CD4-positive, alpha-beta T cell treated with Interleukin-15 for 1 hour (primary cell): ENCODE measurements around the gene TENM4.

ENCODE experiments used
- DNase-seq: peaks from one replicate; pipeline ENCODE4 v3.0.0-alpha.2; 2020

Gene TENM4

DNA sequence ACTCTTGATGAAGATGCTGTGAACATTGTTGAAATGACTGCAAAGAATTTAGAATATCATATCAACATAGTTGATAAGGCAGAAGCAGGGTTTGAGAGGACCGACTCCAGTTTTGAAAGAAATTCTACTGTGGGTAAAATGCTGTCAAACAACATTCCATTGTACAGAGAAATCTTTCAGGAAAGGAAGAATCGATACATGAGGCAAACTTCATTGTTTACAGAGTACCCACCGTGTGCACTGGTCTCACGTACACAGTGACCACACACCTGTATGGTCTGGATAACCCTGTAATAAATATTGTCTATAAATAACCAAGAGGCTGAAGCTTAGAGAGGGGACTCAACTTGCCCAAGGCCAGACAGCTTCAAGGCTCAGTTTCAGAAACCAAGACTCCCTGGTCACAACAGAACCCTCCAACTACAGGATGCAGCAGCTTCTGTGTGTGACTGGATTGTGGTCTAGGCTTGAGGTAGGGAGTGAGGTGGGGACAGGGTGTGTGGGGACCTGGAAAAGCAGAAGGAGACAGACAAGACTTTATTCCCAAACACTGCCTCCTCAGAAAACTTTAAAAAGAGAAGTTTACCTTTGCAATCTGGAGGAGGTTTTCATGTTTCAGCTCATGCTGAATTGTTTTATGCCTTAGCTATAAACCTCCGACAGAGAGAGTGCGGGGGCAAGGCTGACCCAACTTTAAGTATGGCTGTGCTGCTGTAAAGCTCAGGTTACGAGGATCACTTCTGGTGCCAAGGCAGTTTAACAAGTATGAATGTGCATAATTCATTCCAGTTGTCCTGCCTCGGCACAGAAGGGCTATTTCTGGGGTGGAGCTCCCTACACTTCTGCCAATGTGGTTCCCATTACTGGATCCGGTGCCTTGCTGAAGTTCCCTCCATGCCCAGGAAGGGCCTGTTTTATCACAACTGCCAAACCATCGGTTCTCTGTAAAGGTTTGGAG lies 493.6 kb downstream of the TENM4 start:
- DNase-seq = no peak

DNA sequence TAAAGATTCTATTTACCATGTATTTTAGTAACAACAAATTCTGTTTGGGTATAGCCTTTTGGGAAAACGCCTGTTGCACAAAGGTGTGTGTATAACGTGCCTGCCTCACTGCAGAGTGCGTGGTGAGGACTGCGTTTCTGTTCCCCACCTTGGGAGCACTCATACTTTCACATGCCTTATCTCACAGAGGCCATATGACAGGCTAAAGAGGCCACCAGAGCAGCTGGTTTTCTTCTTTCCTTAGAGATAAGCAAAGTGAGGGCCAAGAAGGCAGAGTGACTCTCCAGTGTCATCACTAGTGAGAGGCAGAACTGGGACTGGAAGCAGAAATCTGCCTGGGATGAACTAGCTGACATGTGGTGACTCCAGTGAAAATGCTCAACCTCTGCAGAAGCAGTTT lies 497.0 kb downstream of the TENM4 start:
- no peak for DNase-seq

DNA sequence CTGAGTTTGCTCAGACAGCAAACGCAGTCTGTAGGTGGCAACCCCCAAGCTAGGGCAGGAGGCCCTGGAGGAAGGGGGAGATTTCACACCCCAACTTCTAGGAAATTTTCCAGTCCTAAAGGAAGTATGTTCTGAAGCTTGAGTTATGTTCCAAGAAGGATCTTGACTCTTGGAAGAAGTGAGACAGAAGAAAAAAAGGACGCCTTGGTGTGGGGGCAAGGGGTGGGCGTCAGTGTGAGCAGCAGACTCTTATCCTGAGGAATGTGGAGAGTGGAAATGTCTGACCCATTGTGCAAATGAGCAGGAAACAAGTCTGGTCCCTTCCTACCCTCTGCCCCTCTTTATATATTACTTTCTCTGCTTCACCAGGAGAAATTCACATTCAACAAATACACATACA lies 497.7 kb downstream of the TENM4 start:
- no peak for DNase-seq

DNA sequence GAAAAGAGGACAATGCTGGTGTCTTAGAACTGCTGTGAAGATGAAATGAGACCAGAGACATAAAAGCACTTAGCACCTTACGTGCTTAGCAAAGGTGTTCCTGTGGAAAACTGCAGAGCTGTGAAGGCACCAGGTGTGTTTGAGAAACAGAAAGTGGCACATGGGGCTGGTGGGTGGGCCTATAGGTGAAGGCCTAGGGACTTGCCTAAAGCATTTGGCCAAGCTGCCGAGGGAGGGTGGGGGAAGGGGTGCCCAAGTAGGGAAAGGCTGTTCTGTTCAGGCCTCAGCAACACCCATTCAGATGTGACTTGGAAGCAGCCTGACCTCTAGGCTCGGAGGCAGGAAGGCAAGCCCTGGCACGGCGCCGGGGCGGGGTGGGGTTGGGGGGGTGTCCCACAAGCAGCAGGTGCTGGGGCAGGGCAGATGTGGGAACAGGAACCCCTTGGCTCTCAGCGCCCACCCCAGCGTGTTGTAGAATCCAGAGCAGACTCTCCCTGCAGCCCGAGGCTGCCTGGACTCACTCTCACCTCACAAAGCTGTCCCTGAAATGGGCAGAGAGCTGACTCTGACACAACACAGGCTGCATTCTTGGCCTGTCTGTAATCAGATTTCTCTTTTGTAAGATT lies 499.5 kb downstream of the TENM4 start:
- DNase-seq = no peak

DNA sequence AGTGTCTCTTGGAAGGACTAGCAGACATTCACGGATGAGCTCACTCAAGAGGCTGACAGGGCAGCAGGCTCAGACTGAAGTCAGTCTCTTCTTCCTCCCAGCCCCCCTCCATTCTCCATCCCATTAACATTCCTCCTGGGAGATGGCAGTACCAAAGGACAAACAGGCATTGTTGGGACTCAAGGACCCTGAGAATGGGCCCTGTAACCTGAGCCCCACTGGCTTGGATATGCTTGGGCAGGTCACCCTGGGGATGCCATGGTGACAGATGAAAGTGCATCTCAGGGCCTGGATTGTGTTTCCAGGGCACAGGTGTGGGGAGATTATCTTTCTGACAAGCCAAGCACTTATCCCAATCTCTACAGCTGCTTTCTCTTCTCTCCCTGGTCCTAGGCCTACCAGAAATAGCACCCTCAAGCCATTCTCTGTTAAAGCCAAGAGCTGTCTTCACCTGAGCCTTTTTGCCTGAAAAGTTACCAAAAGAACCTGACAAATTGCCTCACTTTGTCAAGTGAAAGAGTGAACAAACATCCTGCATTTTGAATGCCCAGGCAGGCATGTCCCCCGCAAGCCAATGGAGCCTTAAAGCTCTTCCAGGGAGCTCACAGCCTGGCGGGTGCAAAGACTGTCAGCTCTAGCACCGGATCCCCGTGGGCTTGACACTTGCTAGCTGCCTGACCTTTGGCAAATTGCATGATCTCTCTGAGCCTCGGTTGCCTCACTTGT lies 500.2 kb downstream of the TENM4 start:
- no peak for DNase-seq

DNA sequence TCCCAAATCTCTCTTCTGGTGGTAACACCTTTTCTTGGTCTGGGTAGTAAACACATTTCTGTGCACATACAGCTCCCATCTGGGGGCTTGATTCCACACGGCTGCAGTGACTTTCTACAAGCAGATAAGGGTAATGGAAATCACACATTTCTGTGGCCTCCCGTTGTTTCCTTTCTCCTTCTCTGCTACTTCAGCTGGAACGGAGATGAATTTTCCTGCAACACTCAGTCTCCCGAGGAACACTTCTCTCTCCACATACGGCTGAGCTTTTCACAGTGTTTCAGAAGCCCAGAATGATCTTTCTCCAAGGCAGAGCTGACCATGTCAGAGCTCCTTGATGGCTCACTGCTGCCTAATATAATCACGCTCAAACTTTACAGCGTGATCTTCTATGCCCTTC lies 501.9 kb downstream of the TENM4 start:
- DNase-seq = no peak

DNA sequence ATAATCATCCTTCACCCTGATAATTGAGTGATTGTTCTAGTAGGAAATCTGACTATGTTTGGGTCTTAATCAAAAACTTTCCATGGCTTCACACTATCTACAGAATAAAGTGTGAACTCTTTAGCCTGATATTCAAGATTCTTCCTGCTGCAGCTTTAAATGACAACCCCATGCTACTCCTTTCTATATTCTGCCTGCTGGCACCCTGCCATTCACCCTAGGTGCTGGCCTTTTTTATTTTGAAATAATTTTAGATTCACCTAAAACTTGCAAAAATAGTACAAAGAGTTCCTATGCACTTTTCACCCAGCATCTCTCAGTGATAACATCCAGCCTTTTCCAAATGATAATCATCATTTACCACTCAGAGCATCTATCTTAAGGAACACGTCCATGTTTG lies 502.8 kb downstream of the TENM4 start:
- DNase-seq = no peak

DNA sequence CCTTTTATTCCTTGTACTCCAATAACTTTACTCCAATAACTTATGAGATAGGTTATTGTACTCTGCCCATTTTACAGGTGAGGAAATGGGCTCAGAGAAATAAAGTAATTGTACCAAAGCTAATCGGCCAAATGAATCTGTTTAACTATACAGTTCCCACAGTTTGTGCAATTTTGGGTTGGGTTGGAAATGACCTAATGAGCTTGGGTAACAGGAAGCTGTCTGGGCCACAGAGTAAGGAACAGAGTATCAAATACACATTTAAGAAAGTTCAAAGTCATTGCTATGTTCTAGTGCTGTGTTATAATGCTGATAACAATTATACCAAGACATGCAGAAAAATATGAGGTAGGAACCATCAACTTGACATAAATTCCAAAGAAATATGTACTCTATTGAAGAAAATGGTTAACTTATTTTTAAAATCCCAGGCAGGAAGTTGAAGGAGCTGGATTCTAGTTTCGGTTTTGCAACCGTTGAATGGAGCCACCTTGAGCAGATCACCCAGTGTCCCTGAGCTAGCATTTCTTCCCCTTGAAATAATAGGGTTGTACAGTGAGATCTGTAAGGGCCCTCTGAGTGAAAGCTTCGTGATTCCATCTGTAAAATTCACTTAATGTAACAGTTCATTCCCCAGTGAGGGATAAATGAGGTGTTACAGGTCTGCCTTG lies 505.3 kb downstream of the TENM4 start:
- no peak for DNase-seq

DNA sequence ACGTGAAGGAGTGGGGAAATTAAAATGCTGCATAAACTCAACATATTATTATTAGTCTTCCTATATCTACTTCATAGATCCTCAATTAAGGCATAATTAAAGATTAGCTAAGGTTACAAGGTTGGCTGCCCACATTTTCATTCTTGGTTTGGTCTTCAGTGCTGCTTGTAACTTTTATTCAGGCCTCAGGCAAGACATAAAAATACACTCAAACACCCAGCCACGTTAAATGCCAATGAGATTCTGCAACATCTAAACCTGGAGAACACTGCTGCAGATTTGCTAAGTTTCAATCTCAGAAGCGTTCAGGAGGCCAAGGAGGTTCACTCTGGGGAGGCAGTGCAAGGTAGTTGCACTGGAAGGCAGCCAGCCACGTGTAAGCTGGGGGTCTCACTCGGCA lies 507.5 kb downstream of the TENM4 start:
- DNase-seq = no peak

DNA sequence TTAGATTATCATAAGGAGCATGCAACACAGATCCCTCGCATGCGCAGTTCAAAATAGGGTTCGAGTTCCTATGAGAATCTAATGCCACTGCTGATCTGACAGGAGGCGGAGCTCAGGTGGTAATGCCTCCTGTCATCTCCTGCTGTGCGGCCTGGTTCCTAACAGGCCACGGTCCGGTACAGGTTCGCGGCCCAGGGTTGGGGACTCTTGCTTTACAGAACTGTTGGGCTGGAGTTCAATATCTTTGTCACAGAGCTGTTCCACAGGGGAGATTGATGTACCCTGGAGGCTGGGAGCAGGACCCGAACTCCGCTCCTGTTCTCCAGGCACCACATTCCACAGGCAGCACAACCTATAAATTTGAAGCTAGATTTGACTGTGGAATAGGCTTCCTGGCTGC lies 508.1 kb downstream of the TENM4 start:
- no peak for DNase-seq

DNA sequence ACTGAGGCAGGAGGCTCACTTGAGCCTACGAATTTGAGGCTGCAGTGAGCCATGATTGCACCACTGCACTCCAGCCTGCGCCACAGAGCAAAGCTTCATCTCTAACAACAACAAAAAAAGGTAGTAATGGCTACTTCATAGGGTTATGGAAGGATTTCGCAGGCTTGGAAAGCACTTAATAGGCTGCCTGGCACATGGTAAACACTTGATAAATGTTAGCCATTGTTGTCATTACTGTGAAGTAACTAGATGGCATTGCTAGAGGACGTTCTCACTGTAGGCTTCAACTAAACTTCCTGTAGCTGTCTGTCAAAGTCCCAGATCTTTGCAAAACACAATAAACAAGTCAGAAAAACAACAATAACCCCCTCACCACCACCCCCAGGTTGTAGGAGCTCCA lies 508.9 kb downstream of the TENM4 start:
- no peak for DNase-seq

DNA sequence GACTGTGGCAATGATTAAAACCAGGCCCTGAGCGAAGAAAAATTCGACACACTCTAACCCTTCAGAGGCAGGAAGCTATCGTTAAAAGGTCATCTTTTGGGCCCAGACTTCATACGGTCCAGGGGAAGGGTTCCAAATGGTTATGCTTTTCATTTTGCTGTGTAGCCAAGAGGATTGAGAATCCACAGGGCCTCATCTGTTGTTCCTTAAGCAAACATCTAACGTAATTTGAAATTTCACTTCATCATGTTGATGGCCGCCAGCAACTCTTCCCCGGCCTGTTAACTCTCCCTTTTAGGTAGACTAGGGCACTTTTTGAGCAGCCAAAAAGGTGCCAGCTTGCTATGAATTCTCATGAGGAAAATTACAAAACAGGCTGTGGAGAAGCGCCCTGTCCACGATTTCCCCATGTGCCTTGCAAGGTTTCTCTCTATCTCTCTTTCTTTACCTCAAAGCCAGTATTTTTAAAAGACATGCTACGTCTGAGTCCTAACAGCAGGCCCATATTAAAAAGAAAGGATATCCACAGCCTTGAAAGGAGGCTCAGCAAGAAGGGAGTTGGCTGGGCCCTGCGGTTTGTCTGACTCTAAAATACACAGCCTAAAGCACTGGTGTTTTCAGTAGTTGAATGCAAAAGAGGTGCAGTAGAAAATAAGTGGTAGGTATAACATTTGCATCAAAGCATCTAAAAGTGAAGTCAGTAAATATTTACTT lies 509.9 kb downstream of the TENM4 start:
- no peak for DNase-seq

DNA sequence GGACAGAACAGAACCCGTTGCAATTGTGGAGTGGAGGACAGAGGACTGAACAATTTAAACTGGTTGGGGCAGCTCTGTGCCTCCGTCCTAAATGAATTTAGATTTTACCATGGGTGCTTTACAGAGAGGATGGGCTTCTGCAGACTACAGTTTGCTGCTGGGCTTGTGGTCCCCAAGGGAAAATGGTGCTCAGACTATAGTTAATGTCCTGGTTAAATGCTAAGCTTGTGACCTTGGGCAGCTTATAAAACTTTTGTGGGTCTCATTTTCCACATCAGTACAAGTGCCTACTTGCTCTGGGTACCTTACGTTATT lies 511.0 kb downstream of the TENM4 start:
- DNase-seq = no peak

DNA sequence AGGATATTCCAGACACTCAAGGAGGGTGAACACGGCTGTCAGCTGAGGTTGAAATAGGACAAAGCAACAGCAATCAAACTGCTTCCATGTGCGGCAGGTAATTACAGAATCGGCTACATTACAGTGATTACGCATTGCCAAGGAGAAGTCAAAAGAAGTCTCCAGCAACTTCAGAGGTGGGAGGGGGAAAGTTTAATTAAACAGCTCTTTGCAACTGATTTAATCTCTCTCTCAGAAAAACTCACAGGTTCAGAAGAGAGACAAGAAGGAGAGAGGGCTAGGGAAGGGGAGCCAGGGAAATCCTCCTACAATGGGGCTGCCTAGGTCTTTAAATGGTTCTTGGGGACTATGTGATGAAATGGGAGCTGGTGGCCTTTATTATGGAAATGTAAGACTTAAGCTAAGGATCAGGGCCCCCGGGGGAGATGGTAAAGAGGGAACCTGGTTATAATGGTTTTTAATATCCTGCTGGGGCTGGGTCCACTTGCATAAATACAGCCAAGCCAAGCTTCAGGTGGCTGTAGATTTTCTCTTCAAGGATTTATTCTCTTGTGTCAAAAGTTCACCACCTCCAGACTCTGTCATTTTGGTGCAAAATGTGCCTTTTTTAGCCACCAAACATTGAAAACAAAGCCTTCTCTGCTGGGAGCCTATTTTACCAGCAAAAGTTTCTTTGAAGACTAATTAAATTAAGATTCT lies 511.5 kb downstream of the TENM4 start:
- no peak for DNase-seq

DNA sequence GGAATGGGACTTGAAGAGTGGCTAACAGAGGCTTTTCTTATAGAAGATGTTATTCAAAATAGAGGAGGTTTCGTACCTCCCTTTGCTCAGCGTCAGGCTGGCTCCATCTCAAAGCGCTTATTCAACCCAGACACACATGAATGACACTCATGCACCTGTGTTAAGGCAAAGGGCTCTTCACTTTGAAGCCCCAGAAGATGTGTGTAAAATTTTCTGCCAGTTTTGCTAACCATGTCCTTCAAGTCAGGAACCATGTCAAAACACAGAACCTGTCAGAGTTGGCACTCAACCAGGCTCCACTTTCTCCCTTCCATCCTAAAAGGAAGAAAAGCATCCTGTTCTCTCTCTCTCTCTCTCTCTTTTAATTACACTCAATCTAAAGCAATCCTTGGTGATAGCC lies 513.3 kb downstream of the TENM4 start:
- no peak for DNase-seq

DNA sequence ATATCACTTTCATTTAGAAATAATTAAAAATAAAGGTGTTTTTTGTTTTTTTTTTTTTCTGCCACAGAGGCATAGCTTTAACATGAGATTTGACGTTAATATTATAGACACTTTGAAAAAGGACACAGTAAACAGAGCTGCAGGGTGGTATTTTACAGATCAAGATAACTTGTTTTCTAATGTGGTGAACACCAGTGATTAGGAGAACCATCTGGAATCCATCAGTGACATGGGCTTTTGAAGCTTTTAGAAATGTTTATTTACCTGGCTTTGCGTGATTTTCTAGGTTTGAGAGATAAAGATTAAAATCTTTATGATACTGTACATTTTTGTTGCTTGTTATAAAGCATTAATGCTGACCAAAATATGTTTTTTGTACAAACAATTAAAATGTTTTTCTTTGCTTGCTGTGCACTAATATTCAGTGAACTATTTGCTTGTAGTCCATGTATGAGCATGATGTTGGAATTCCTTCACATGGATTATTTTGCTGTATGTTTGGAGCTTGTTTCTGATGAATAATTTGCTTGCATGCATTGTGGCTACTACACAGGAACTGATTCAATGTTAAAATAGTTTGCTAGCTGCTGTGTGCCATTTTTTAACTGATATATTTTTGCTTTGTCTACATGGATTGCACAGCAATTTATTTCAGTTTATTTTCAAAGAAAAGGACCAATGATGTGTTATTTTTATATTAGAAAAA lies 514.0 kb downstream of the TENM4 start:
- DNase-seq = no peak

DNA sequence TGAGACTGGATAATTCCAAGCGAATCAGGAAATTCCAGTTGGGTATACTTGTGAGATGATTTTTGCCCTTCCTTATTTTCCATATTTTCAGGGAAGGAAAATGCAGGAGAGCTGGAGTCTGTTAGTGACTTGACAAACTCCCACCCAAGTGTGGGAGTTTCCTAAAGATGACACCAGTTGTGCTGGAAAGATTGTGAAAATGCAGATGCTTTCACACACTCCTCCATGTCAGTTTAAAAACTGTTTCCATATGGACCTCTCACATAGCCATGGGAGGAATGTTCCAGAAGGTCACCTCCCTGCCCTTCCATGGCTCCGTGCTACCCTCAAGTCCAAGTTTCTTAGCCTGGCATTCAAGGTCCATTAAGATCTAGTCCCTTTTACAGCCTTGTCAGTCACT lies 515.4 kb downstream of the TENM4 start:
- DNase-seq = no peak

DNA sequence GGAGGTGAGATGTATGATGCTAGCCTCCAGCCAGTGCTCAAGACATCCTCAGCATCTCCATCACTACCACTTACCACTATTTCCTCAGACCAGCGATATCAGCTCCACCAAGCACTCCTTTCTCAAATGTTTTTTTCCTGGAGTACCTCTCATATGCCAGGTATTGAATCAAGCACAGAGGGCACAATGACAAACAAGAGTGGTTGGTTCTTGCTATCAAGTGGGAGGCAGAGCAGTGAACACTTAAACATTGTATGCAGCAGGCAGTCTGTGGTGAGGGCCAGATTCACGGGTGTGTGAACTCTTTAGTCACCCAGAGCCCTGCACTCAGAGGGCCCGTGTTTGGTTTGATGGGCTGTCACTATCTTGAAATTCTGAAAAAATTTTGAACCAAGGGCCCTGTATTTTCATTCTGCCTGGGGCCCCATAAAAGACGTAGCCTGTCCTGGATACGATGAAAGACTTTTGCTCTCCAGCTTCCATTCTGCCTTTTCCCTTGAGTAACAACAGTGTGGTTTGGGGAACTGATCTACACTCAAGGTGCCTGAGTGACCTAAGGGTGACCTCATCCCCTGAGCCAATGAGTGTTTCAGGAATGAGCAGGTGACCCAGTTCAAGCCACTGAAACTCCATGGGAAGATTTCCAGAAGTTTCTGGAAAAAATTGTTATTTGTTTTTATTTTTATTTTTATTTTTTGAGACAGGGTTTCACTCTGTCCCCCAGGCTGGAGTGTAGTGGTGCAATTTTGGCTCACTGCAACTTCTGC lies 517.8 kb downstream of the TENM4 start:
- no peak for DNase-seq

DNA sequence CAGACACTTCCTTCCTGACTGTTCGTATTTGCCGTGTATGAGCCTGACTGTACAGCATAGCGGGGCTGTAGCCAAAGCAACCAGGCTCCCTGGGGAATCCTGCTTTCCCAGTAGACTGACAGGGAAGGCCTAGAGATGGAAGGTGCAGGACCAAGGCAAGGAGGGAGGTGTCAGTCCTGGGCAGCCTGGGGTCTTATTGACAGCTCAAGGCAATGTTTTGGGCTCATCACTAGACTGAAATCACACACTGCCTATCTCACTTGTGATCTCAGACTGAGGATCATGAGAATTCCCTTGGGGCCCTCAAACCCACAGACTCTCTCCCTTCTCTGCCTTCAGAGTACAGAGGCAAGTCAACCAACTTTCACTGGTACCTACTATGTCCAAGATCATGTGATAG lies 519.3 kb downstream of the TENM4 start:
- DNase-seq = no peak

DNA sequence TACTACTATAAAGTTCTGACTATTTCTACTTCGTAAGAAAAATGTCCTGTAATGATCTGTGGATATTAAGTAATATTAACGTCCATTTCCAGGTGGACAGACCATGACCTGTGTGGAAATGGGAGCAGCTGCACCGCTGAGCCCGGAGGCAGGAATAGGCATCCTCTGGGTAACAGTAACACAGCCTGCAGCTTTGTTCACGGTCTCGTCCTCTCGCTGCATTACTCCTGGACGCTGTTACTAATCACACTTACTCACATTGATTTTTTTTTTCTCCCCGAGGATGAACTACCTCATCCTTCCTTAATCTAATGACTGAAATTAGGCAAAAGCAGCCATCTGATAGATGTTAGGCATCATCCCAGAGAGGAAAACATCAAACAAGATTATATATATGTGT lies 520.5 kb downstream of the TENM4 start:
- DNase-seq = no peak

DNA sequence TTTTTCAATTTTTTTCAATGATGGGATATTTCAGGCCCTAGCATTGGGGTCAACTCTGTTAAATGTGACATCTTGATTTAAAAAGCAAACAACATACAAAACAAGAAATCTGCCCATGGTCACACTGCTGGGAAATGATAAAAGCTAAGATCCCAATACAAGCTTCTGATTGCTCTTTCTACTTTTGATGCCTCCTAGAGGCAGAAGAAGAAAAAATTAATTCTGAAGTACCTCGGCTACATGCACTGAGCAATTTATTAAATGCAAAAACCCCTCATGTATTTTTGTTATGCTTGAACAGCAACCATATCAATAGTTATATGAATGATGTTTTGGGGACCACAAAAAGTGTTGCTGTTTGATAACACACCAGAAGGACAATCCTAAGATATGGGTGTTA lies 524.1 kb downstream of the TENM4 start:
- DNase-seq = no peak
